Suppressor macrophage treated with lipopolysaccharide for 1 hour (primary cell): ENCODE data around the gene PPAN.
A peak's percentile ranks its signal among the peaks of the same experiment; 100 is the strongest.

ENCODE experiments used
- DNase-seq, 3 donors: peaks; one replicate each; pipeline ENCODE4 v3.0.0-alpha.2; 2020 to 2022

Gene PPAN

GRCh38 chr19:10114651-10115391 lies 8.7 kb downstream of the PPAN start:
- no peak for DNase-seq

DNA sequence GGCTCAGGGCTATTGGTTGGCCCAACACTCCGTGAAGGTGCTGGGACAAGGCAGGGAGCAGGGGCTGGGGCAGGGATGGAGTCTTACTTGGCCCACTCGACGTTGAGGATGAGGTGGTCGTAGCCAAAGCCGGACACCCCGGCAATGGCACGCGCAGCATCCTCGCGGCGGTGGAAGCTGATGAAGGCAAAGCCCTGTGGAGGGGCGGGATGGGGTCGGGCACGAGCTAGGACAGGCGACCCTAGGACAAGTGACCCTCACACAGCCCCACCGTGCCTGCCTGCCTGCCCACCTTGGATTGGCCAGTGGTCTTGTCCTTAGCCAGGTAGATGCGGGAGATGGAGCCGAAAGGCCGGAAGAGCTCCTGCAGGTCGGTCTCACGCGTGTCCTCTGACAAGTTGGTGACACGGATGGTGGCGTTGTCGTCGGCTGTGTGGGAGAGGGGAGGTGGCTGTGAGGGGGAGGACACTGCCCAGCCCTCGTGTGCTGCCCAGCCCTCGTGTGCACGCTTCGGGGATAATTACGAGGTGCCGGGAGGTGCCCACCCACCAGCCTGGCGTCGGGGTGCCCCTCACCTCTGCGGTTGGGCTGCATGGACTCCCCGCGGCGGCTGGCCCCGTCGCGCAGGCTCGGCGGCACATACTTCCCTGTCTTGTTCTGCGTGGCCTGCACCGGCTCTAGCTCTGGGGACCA lies 9.4 kb downstream of the PPAN start:
- DNase-seq: no peak

- DNase-seq: no peak
These were observed 10.1 kb downstream of the PPAN start for GRCh38 chr19:10116085-10116865.

DNA sequence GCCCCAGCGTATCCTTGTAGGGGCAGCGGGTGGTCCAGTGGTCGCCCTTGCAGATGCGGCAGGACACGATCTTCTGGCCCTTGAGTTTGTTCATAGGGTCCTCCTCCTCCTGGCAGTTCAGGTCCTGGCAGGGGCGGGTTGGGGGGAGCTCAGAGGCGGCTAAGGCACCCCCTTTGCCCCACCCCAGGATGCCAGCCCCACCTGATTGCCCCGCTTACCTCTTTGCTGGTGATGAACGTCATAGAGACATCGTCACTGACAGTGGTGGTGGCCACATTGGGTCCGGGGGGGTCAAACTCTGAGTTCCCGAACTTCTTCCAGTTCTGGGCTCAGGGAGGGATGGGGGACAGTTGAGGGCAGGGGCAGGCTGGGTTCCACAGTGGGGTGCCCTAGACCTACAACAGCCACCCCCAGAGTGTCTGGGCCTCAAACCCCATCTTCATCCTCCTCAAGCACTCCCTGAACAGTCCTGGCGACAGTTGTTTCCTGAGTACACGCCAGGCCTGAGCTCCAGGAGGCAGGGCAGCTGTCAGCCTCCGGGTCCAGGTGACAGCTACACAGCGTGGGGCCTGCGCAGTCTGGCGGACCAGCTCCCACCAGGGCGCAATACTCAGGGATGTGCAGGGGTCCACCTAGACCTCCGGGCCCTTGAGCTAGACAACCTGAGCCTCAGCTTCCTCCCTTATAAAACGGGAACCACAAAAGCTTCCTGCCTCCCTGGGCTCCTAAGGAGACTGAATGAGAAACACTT lies 10.9 kb downstream of the PPAN start:
- DNase-seq: no peak

- no peak for DNase-seq
These were observed 12.8 kb downstream of the PPAN start for GRCh38 chr19:10118960-10119359.

DNA sequence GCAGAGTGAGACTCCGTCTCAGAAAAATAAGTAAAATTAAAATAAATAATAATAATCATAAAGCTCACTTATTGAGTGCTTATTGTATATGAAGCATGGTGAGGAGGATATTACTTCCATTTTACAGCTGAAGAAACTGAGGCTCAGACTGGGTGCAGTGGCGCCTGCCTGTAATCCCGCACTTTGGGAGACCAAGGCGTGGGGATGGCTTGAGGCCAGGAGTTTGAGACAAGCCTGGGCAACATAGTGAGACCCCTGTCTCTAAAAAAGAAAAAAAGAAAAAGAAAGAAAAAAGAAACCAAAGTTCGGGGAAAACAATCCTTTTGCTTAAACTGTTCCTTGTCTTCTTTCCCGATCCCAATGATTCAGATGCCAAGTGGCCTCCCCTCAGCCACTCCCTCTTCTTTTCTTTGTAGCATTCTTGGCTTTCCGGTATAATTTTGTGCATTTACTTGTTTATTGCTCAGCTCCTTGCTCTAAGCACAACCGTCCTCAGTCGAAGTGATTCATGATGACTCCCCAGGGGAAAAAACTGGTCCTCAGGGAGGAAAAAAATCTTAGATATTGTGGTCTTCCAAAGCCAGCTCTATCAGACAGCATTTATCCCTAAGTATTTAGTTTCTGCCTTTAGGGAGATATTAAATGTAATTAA lies 14.5 kb downstream of the PPAN start:
- peak in 2 of 3 donors; percentile 38 to 48 for DNase-seq

GRCh38 chr19:10122045-10122444 lies 15.9 kb downstream of the PPAN start:
- no peak for DNase-seq

DNA sequence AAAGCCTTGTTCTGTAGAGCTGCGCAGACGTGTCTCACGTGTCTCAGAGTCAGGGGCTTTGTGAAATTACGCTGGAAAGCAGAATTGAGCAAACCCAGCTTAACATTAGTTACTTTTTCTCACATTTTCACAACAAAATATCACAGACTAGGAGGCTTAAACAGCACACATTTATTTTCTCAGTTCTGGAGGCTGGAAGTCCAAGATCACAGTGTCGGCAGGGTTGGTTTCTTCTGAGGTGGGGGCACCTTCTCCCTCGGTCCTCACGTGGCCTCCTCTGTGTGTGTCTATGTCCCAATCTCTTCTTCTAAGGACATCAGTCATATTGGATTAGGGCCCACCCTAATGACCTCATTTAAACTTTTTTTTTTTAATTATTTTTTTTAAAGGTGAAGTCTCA lies 18.3 kb downstream of the PPAN start:
- DNase-seq: no peak

- peak; percentile 62 to 85 (median 76) for DNase-seq
These were observed 20.1 kb downstream of the PPAN start for GRCh38 chr19:10126213-10126639.

DNA sequence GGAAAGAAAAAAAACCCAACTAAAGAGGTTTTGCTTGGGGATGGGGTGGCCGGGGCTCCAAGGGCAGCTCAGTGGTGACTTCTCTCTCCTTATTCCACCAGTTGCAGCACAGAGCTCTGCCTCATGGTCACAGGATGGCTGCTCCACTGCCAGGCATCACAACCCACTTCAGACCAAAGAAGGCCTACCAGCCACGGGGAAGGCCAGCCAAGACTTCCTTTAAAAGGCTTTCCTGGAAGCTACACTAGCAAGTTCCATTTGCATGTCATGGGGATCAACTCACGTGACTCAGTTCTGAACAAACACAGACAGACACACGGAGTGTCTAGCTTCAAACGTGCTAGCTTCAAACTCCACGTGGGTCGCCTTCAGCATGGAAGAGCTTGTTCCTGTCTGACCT lies 26.7 kb downstream of the PPAN start:
- peak; percentile 47 to 66 (median 61) for DNase-seq

DNA sequence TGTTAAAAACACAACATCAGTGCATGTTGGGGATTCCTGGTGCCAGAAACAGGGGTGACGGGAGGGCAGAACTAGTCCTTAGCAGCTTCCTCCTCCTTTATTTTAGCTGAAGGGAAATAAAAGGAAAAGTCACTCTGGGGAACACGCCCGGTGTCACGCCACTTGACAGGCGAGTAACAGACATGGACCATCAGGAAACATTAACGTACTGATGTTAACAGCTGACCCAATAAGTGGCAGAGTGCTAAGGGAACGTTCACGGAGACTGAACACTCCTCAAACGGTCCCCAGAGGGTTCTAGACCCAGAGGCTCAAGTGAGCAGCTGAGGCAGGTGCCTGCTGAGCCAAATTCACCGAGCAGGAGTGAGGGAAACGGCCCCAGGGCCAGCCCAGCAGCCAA lies 27.4 kb downstream of the PPAN start:
- DNase-seq: no peak

GRCh38 chr19:10134040-10134439 lies 27.9 kb downstream of the PPAN start:
- DNase-seq: no peak

DNA sequence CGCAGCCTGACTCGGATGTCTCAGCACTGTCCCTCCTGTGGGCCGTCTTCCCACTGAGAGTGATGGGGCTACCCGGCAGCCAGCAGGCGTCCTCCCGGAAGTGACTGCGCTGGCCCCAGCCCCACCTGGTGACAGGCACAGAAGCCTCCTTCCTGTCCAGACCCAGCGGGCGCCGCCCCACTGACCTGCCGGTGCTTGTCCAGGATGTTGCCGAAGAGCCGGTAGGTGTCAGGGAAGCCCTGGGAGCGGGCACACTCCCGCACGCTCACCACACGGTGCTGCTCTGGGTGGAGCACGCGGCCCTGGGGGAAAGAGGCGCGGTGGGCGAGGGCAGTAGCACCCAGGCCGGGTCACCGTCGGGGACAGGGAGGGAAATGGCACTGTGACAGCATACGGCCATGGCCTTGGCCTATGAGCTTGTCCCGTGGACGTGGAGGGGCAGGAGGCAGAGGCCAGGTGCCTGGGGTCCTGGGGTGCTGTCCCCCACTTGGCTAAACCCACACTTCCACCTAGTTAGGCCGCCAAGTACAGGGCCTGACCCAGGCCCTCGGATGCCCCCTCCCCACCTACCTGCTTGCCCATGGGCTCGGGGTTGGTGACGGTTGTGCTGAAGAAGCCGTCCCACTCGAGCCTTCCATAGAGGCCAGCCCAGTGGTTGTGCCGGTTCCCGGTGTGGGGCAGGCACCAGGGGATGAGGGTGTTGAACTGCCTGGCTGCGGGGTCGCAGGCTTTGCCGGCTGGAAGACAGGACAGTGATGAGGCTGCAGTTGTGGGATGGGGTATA lies 29.6 kb downstream of the PPAN start:
- no peak for DNase-seq

DNA sequence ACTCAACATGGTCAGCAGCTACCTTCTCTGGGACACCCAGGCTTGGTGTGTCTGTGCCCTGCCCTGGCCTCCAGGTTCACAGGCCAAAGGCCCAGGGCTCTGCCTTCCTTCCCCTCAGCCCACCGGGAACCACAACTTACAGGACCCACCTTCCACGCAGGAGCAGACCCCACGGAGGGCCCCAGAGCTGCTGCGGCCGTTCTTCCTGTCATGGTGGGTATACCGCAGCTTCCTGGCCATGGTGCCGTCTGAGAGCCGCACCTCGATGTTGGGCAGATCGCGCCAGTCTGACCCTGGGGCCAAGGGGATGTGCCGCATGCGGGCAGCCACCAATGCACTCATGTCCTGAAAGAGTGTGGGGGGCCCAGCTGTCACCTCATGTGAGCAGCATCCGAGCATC lies 30.8 kb downstream of the PPAN start:
- DNase-seq: no peak

DNA sequence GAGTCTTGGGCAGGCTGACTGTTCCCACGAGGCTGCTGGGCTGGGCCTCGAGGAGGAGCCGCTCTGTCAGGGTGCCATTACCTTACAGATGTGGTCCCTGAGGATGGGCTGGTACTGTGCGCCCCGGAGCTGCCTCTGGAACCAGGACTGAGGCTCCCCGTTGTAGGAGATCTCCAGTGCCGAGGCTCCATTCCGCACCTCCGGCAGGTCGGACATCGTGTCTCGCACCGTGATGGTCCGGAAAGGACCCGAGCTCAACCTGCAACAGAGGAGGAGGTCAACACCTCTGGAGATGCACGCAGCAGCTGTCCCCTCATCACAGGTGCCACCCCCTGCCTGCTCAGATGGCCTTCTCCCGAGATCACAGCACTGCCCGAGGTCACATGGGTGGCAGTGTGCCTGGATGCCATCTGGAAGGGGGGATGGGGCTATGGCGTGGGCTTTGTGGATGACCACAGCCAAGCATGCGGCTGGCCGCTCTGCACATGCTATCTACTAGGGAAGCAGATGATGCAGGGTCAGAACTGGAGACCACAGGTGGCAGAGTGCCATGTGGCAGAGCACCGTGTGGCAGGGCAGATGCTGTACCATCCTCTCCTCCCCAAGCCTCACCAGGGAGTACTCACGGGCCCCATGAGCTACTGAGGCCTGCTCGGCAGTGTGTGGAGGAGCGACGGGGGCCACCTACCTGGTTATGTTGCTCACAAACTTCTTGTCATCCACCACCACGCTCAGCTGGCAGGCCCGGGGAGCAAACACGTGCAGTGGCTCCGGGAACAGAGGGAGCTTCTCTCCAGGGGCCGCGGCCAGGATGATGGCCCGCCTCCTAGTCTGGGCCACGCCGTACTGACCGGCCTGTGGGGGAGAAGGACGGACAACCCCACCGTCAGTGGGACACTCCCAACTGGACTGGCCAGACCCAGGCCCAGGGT lies 31.9 kb downstream of the PPAN start:
- no peak for DNase-seq

GRCh38 chr19:10138879-10139795 lies 33.0 kb downstream of the PPAN start:
- DNase-seq: no peak

- DNase-seq: no peak
These were observed 33.8 kb downstream of the PPAN start for GRCh38 chr19:10139952-10140351.

- DNase-seq: no peak
These were observed 35.3 kb downstream of the PPAN start for GRCh38 chr19:10141479-10141878.

DNA sequence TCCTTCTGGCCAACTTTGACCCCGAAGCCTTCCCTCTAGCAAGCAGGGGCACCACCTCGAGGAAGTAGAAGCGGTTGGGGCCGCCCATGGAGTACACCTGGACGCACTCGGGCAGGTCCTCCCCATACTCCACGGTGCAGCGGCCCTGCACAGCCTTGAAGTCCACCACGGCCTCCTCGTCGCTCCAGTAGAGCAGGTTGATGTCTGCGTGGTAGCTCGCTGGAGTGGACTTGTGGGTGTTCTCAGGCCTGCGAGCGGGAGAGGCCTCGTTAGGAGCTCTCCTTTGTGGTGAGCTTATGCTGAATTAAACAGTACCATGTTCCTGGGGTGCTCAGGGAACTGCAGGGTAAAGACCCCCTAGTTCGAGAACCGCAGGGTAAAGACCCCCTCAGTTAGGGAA lies 35.8 kb downstream of the PPAN start:
- no peak for DNase-seq
